Smooth muscle cell (in vitro differentiated cells): Measurements from ENCODE around the gene SS18L1. TPM values are rescaled to one million over a fixed set of nuclear protein-coding genes. Genes with fewer than 3 reads are reported as not detected.

Source experiments
- DNase-seq: peaks from one replicate; lab custom pipeline; 2025; ENCODE audit not compliant: unreplicated experiment; lab: John Stamatoyannopoulos, UW
- H2AFZ ChIP-seq: fragments of 200-600 bp; sonication (generic); 2 replicates; pipeline ENCODE4 v1.6.0; 2016; ENCODE audit warnings: antibody characterized with exemption, low read depth, mild to moderate bottlenecking
- H3F3A ChIP-seq: fragments of 200-600 bp; sonication (generic); 2 replicates; pipeline ENCODE4 v1.6.0; 2017; ENCODE audit warnings: antibody characterized with exemption, low read depth
- H3K27ac ChIP-seq: fragments of 200-600 bp; sonication (generic); 2 replicates; pipeline ENCODE4 v1.5.1; 2016; ENCODE audit warnings: low read depth, mild to moderate bottlenecking
- H3K27me3 ChIP-seq: fragments of 200-600 bp; sonication (generic); 2 replicates; pipeline ENCODE4 v1.6.1; 2016; ENCODE audit warnings: low read depth, mild to moderate bottlenecking
- H3K36me3 ChIP-seq: fragments of 200-600 bp; sonication (generic); 2 replicates; pipeline ENCODE4 v1.5.1; 2016; ENCODE audit warnings: low read depth
- H3K4me1 ChIP-seq: fragments of 200-600 bp; sonication (generic); 2 replicates; pipeline ENCODE4 v1.5.1; 2016; ENCODE audit warnings: low read depth
- H3K4me2 ChIP-seq: fragments of 200-600 bp; sonication (generic); 2 replicates; pipeline ENCODE4 v1.6.0; 2016; ENCODE audit warnings: mild to moderate bottlenecking
- H3K4me3 ChIP-seq: fragments of 200-600 bp; sonication (generic); 2 replicates; pipeline ENCODE4 v1.5.1; 2016; ENCODE audit warnings: mild to moderate bottlenecking
- H3K79me2 ChIP-seq: fragments of 200-600 bp; sonication (generic); 2 replicates; pipeline ENCODE4 v1.6.0; 2016; ENCODE audit warnings: low read depth, mild to moderate bottlenecking
- H3K9ac ChIP-seq: fragments of 200-600 bp; sonication (generic); 2 replicates; pipeline ENCODE4 v1.6.0; 2016; ENCODE audit warnings: low read depth
- H3K9me3 ChIP-seq: fragments of 200-600 bp; sonication (generic); replicated peaks from 2 replicates; pipeline ENCODE4 v1.5.1; 2016; ENCODE audit warnings: low read depth
- H4K20me1 ChIP-seq: fragments of 200-600 bp; sonication (generic); 2 replicates; pipeline ENCODE4 v1.6.0; 2016; ENCODE audit warnings: low read depth
- WGBS: methylation state at CpG from one replicate; pipeline ENCODE4 v1.1.7; 2016; ENCODE audit warnings: low lambda C conversion rate; 5-methylcytosine and 5-hydroxymethylcytosine counted together
- polyA plus RNA-seq: library from polyadenylated mRNA; unstranded; fragments of >200 nt; fragmentation: Nextera tagmentation; extraction: Ambion mirVana; gene quantifications from 2 replicates; pipeline ENCODE4 v1.2.1, GENCODE V29; 2016
- total RNA-seq: library from RNA; depleted of rRNA; stranded (reverse); fragments of >200 nt; gene quantifications from 2 replicates; pipeline ENCODE4 v1.2.3, GENCODE V29; 2014
- TF ChIP-seq, protein P1 (sequence below): fragments of 200-600 bp; sonication (generic); IDR thresholded peaks from 2 replicates; pipeline ENCODE4 v1.5.1; 2017; ENCODE audit warnings: borderline replicate concordance, mild to moderate bottlenecking, antibody characterized with exemption; ENCODE audit not compliant: insufficient read depth, poor library complexity, severe bottlenecking

SS18L1 gene
- total and polyA plus RNA-seq, 2 experiments from 2014 or later = 2.3 to 10.1 TPM

DNA sequence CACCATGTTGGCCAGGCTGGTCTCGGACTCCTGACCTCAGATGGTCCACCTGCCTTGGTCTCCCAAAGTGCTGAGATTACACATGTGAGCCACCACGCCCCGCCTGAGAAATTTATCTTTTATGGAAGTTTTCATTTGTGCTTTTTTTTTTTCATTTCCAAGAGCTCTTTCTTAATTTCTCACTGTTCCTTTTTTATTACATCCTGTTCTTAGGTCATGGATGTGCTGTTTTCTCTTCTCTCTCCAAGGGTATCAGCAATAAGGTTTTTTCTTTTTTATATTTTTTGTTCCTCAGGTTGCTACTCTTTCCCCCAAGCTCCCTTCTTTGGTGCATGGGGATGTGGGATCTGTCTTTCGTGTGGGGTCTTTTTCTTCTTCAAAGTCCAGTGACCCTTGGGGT is 42.5 kb upstream of the SS18L1 start:
- no peak overlapping the region for H2AFZ ChIP-seq
- H3K4me3 ChIP-seq = no peak overlapping the region
- no peaks in the 10 kb centered on the region for H3K36me3 ChIP-seq
- TF ChIP-seq, protein P1, sequence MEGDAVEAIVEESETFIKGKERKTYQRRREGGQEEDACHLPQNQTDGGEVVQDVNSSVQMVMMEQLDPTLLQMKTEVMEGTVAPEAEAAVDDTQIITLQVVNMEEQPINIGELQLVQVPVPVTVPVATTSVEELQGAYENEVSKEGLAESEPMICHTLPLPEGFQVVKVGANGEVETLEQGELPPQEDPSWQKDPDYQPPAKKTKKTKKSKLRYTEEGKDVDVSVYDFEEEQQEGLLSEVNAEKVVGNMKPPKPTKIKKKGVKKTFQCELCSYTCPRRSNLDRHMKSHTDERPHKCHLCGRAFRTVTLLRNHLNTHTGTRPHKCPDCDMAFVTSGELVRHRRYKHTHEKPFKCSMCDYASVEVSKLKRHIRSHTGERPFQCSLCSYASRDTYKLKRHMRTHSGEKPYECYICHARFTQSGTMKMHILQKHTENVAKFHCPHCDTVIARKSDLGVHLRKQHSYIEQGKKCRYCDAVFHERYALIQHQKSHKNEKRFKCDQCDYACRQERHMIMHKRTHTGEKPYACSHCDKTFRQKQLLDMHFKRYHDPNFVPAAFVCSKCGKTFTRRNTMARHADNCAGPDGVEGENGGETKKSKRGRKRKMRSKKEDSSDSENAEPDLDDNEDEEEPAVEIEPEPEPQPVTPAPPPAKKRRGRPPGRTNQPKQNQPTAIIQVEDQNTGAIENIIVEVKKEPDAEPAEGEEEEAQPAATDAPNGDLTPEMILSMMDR = no peak
- H3K79me2 ChIP-seq = no peaks in the 10 kb centered on the region
- H3F3A ChIP-seq = no peaks in the 10 kb centered on the region
- WGBS = 89% methylated on average over 4 of the region's 4 CpGs
- H3K9ac ChIP-seq = no peak overlapping the region
- no peak for DNase-seq
- no peaks in the 10 kb centered on the region for H3K9me3 ChIP-seq
- H3K27ac ChIP-seq = no peak overlapping the region
- no peaks in the 10 kb centered on the region for H3K4me1 ChIP-seq
- no peaks in the 10 kb centered on the region for H4K20me1 ChIP-seq
- H3K4me2 ChIP-seq = no peak overlapping the region
- H3K27me3 ChIP-seq = no peaks in the 10 kb centered on the region

DNA sequence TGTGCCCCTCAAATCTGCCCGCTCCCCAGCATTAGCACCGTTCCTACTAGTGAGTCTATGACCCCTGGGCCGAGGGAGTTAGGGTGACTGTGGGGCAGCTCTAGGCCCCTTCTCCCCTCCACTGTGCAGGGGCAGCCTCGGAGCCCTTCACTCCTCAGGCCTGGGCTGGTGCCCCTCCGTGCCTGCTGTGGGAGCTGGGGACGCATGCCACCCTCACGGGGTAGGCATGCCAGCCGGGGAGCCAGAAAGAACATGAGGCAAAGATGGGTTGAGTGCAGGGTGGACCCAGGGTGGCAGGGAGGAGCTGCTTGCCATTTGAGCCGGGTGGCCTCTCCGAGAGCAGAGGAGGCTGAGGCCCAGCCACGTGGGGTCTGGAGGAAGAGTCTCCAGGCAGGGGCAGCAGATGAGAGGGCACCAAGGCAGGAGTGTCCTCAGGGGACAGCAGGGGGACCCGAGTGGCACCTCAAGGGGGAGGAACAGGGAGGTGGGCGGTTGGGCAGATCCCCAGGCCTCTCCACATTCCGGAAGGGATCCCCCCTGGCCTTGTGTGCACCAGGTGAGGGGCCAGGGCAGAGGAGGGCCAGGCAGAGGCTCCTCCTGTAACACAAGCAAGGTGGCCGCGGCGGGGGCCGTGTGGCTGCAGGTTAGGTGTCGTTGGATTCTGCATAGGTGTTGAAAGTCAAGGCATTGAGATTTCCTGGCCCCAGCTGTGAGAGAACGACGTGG is 39.9 kb upstream of the SS18L1 start:
- no peaks in the 10 kb centered on the region for H3K4me1 ChIP-seq
- no peaks in the 10 kb centered on the region for H4K20me1 ChIP-seq
- no peaks in the 10 kb centered on the region for H3F3A ChIP-seq
- no peak overlapping the region for H3K4me3 ChIP-seq
- H3K79me2 ChIP-seq = no peaks in the 10 kb centered on the region
- H3K9me3 ChIP-seq = no peaks in the 10 kb centered on the region
- TF ChIP-seq, protein P1 = no peak
- 84% methylated on average over 21 of the region's 21 CpGs for WGBS
- H2AFZ ChIP-seq = no peak overlapping the region
- no peak overlapping the region for H3K27ac ChIP-seq
- H3K9ac ChIP-seq = no peak overlapping the region
- no peaks in the 10 kb centered on the region for H3K27me3 ChIP-seq
- H3K4me2 ChIP-seq = no peak overlapping the region
- no peaks in the 10 kb centered on the region for H3K36me3 ChIP-seq
- no peak for DNase-seq

- Histone ChIP-seq H3K27ac (no peak overlapping the region), H3K4me1 (no peaks in the 10 kb centered on the region), H3K36me3 (no peaks in the 10 kb centered on the region), H3K4me3 (no peak overlapping the region), H3K27me3 (no peaks in the 10 kb centered on the region), H3K79me2 (no peaks in the 10 kb centered on the region), H3K4me2 (no peak overlapping the region), H2AFZ (no peak overlapping the region), H3F3A (no peaks in the 10 kb centered on the region), H4K20me1 (no peaks in the 10 kb centered on the region), H3K9ac (no peak overlapping the region), H3K9me3 (no peaks in the 10 kb centered on the region)
- WGBS = 73% methylated on average over 13 of the region's 15 CpGs
- DNase-seq = no peak
- TF ChIP-seq, protein P1 = no peak
Measured at GRCh38 chr20:62104234-62104789, 39.3 kb upstream of the SS18L1 start.

GRCh38 chr20:62104791-62105345 is 38.7 kb upstream of the SS18L1 start:
- H3K4me3 ChIP-seq = no peak overlapping the region
- no peaks in the 10 kb centered on the region for H3K27me3 ChIP-seq
- no peak overlapping the region for H3K4me2 ChIP-seq
- H3K9me3 ChIP-seq = no peaks in the 10 kb centered on the region
- H3K36me3 ChIP-seq = no peaks in the 10 kb centered on the region
- DNase-seq = no peak
- no peak overlapping the region for H2AFZ ChIP-seq
- no peak overlapping the region for H3K27ac ChIP-seq
- no peak overlapping the region for H3K9ac ChIP-seq
- WGBS = 75% methylated on average over 4 of the region's 7 CpGs
- no peaks in the 10 kb centered on the region for H3F3A ChIP-seq
- H3K4me1 ChIP-seq = no peaks in the 10 kb centered on the region
- TF ChIP-seq, protein P1 = no peak
- H4K20me1 ChIP-seq = no peaks in the 10 kb centered on the region
- H3K79me2 ChIP-seq = no peaks in the 10 kb centered on the region
